Stimulated activated CD8-positive, alpha-beta memory T cell treated with anti-CD3 and anti-CD28 coated beads, Interleukin-2, amount 100 ng/mL, for 48 hours (primary cell): Measurements from ENCODE around the gene APOBEC3G.
A peak's percentile ranks its signal among the peaks of the same experiment; 100 is the strongest.

Experiments
- DNase-seq, 2 donors: peaks; one replicate each; pipeline ENCODE4 v3.0.0-alpha.2; 2020; ENCODE audit warnings: low read depth in 2 of 2

Gene APOBEC3G

GRCh38 chr22:39120983-39121382, 43.9 kb downstream of the APOBEC3G start:
- no peak for DNase-seq

DNA sequence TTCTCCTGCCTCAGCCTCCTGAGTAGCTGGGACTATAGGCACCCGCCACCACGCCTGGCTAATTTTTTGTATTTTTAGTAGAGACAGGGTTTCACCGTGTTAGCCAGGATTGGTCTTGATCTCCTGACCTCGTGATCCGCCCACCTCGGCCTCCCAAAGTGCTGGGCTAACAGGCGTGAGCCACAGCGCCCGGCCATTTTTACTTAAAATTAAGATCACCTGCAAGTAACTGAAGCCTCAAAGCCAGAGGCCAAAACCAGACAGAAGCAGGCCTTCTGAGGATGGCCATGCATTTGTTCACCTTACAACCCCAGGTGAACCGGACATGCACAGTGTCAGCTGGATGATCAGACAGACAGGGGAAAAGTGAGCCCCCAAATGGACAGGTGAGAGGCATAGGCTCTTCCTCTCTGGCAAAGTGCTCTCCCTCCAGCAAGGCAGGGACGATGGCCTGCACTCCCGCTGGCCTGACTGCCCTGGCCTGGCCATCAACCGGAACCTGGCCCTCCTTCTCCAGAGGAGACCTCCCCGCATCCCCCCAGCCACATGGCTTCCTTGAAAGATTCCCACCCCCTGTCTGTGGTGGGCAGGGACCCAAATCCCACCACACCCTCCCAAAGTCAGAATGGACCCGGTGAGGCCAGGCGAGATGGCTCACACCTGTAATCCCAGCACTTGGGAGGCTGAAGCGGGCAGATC, 45.8 kb downstream of the APOBEC3G start:
- DNase-seq, result no peak

- no peak for DNase-seq
Measured at GRCh38 chr22:39123751-39124581, 46.9 kb downstream of the APOBEC3G start.

- DNase-seq, result no peak
Measured at GRCh38 chr22:39125622-39126021, 48.5 kb downstream of the APOBEC3G start.

- no peak for DNase-seq
Measured at GRCh38 chr22:39128508-39128907, 51.4 kb downstream of the APOBEC3G start.

DNA sequence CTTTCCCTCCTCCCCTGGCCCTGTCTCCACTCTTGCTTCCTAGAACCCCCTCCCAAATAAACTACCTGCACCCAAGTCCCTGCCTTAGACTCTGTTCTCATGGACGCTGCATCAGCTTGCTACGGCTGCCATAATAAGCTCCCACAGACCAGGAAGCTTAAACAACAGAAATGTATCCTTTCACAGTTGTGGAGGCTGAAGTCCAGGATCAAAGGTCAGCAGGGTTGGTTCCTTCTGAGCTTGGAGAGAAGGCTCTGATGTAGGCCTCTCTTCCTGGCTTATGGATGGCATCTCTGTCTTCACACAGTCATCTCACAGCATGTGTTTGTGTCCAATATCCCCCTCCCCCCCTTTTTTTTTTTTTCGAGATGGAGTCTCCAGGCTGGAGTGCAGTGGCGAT, 52.0 kb downstream of the APOBEC3G start:
- DNase-seq, result no peak

- no peak for DNase-seq
Measured at GRCh38 chr22:39129746-39130145, 52.7 kb downstream of the APOBEC3G start.

GRCh38 chr22:39130152-39130704, 53.2 kb downstream of the APOBEC3G start:
- no peak for DNase-seq

GRCh38 chr22:39130892-39131855, 54.1 kb downstream of the APOBEC3G start:
- no peak for DNase-seq

DNA sequence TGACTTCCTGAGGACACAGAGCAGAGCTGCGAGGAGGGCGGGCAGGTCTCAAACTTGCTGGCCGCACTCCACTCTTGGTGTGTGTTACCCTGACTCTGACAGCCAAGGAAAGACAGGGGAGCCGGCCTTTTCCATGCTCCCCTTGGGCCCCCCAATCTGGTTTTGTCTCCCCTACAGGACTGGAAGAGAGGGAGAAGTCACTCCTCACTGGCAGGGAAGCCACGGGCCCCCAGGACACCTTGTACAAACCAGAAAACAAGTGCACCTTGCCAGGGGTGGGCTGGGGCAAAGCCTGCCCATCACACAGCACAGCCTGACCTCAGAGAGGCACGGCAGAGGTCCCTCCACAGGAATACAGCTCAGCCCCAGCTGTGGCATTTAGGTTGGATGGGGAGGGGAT, 55.2 kb downstream of the APOBEC3G start:
- no peak for DNase-seq

DNA sequence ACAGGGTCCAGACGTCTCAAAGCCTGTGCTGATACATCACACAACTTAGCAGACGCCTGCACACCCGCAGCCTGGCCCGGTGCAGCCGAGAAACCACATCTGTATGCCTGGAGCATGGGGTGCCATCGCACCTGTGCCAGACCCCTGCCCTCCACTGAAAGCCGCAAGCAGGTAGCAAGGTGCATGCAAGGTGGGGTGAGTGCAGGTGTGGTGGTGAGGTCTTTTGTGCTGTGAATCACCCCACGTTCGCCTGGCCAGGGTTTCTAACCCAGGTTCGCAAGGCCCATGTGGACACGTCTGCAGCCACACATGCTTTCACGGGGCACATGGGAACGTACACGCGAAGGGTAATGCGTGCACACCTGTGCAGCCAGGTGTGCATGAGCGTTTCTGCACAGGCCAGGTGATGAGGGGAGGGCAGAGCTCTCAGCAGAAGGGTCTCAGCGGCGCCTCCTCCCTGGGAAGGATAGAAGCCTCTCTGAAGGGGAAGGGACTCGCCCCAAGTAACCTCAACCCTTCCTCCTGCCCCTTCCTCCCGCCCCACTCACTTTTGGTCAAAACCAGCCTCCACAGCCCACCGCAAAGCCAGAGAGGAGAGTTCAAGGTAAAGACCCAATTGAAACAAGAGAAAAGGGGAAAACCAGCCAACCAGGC, 55.9 kb downstream of the APOBEC3G start:
- DNase-seq, result no peak

DNA sequence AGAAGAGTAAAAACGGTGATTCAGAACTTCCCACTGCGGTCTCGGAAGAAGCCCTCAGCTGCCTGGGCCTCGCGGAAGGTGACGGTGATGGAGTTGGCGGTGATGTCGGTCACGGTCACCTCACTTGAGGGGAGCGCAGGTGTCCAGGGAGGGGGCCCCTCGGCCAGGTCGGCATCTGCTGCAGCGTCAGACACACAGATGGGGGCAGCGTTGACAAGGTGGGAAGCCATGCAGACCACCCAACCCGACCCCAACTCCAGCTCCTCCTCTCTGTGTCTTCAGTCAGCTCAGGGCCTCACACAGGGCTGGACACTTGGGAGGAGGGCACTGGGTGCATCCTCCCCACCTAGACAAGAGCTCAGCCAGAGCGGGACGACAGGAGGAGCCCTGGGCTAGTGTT, 56.8 kb downstream of the APOBEC3G start:
- no peak for DNase-seq

GRCh38 chr22:39134366-39135091, 57.5 kb downstream of the APOBEC3G start:
- no peak for DNase-seq

GRCh38 chr22:39135092-39135896, 58.2 kb downstream of the APOBEC3G start:
- DNase-seq, result peak; percentile 29 to 46

DNA sequence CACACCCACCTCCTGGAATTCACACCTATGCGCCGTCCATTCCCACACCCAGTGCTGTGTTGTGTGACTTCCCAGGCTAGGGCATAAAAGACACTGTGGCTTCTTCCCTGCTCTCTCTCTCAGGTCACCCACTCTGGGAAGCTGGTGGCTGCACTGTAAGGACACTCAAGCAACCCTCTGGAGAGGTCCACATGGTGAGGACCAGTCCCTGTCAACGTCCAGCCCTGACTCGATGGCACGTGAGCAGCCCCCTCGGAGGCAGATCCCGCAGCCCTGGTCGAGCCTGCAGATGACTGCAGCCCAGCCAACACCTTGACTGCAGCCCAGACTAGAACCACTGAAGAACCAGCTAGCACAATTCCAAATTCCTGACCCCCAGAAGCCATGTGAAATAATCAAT, 59.2 kb downstream of the APOBEC3G start:
- DNase-seq, result no peak
